Activated CD4-positive, alpha-beta T cell treated with anti-CD3 and anti-CD28 coated beads, Interleukin-2, amount 50 U/mL, for 1 hour (primary cell): ENCODE measurements around the gene KLHL30.
A peak's percentile ranks its signal among the peaks of the same experiment; 100 is the strongest.

Source experiments
- DNase-seq: peaks from one replicate; pipeline ENCODE4 v3.0.0-alpha.2; 2020

The KLHL30 gene

GRCh38 chr2:238131761-238132462 lies 6.6 kb upstream of the KLHL30 start:
- no peak for DNase-seq

GRCh38 chr2:238132463-238133450 lies 5.7 kb upstream of the KLHL30 start:
- no peak for DNase-seq

- DNase-seq = no peak
Observed at GRCh38 chr2:238133499-238134392, 4.7 kb upstream of the KLHL30 start.

GRCh38 chr2:238134393-238134785 lies 4.1 kb upstream of the KLHL30 start:
- no peak for DNase-seq

GRCh38 chr2:238135601-238136150 lies 2.8 kb upstream of the KLHL30 start:
- DNase-seq = no peak

- no peak for DNase-seq
Observed at GRCh38 chr2:238136820-238137537, 1.5 kb upstream of the KLHL30 start.

GRCh38 chr2:238137885-238138284 lies 583 bp upstream of the KLHL30 start:
- no peak for DNase-seq

GRCh38 chr2:238139196-238140039 lies 950 bp downstream of the KLHL30 start:
- peak; percentile 13 for DNase-seq

GRCh38 chr2:238140040-238140439 lies 1.6 kb downstream of the KLHL30 start:
- DNase-seq = no peak

GRCh38 chr2:238140721-238141540 lies 2.5 kb downstream of the KLHL30 start:
- no peak for DNase-seq

- DNase-seq = no peak
Observed at GRCh38 chr2:238141541-238142318, 3.3 kb downstream of the KLHL30 start.

GRCh38 chr2:238142382-238143205 lies 4.1 kb downstream of the KLHL30 start:
- no peak for DNase-seq

- no peak for DNase-seq
Observed at GRCh38 chr2:238143239-238143951, 4.9 kb downstream of the KLHL30 start.

- DNase-seq = no peak
Observed at GRCh38 chr2:238144262-238144661, 5.8 kb downstream of the KLHL30 start.

GRCh38 chr2:238145046-238145445 lies 6.6 kb downstream of the KLHL30 start:
- DNase-seq = no peak

- DNase-seq = no peak
Observed at GRCh38 chr2:238145851-238146250, 7.4 kb downstream of the KLHL30 start.

- no peak for DNase-seq
Observed at GRCh38 chr2:238146884-238147544, 8.5 kb downstream of the KLHL30 start.
